ENCODE results near the gene IKZF5. TPM values are rescaled to one million over a fixed set of nuclear protein-coding genes. Genes with fewer than 3 reads are reported as not detected.

The IKZF5 gene
- total RNA-seq, 1 experiment from 2014 or later: 12.5 TPM

DNA sequence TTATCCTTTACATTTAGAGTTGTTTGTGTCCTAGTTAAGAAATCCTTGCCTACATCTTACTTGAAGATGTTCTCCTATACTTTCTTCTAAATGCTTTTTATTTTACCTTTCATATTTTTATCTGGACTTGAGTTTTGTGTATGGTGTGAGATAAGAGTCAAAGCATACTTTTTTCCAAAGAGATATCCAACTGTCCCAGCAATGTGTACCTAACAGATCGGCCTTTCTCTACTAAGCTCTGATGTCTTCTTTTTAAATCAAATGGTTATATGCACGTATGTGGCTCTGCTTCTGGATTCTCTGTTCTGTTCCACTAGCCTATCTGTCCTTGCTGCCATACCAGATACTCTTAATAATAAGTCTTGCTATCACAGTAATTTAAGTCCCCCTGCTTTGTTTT, 7.2 kb downstream of the IKZF5 start:
- no peak overlapping the region for H3K14ac ChIP-seq (ENCODE audit: insufficient read depth, low read length)
- H2AK5ac ChIP-seq (ENCODE audit: insufficient read length, low read length): no peak overlapping the region
- H3K56ac ChIP-seq (ENCODE audit: insufficient read length, low read depth, low read length): no peak overlapping the region
- H4K20me1 ChIP-seq (ENCODE audit: control insufficient read depth, insufficient read depth, insufficient read length): no peaks in the 10 kb centered on the region
- Mint-ChIP-seq H3K27ac (no peak overlapping the region), H3K4me3 (no peak overlapping the region), H3K36me3 (ENCODE audit: insufficient read depth in 1 of 3, low read depth in 3 of 3) (peaks cover 3 to 11% (median 8%) of the 10 kb centered on the region in 3 experiments; a peak in 5 of 7 replicates), H3K4me1 (peaks cover 4 to 11% of the 10 kb centered on the region in 2 experiments), H3K9me3 (no peaks in the 10 kb centered on the region), H3K27me3 (ENCODE audit: low read depth) (no peaks in the 10 kb centered on the region)
- TF ChIP-seq, protein P1, sequence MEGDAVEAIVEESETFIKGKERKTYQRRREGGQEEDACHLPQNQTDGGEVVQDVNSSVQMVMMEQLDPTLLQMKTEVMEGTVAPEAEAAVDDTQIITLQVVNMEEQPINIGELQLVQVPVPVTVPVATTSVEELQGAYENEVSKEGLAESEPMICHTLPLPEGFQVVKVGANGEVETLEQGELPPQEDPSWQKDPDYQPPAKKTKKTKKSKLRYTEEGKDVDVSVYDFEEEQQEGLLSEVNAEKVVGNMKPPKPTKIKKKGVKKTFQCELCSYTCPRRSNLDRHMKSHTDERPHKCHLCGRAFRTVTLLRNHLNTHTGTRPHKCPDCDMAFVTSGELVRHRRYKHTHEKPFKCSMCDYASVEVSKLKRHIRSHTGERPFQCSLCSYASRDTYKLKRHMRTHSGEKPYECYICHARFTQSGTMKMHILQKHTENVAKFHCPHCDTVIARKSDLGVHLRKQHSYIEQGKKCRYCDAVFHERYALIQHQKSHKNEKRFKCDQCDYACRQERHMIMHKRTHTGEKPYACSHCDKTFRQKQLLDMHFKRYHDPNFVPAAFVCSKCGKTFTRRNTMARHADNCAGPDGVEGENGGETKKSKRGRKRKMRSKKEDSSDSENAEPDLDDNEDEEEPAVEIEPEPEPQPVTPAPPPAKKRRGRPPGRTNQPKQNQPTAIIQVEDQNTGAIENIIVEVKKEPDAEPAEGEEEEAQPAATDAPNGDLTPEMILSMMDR (conservative IDR thresholded peaks at IDR 0.05): no peak
- H4K5ac ChIP-seq (ENCODE audit: insufficient read length, low read depth, low read length): no peak overlapping the region
- no peak overlapping the region for H3K4me2 ChIP-seq (ENCODE audit: insufficient read depth, insufficient read length, low read length)
- no peak overlapping the region for H3K4ac ChIP-seq (ENCODE audit: low read depth, low read length)
- H3K18ac ChIP-seq (ENCODE audit: insufficient read length, low read depth, low read length): no peak overlapping the region
- H2BK20ac ChIP-seq (ENCODE audit: low read depth, low read length, poor library complexity, severe bottlenecking): no peak overlapping the region
- no peak overlapping the region for H3K9ac ChIP-seq (ENCODE audit: extremely low read depth, insufficient read length, low read length)
- H2BK5ac ChIP-seq (ENCODE audit: insufficient read length, low read length): no peak overlapping the region
- H2BK120ac ChIP-seq (ENCODE audit: low read depth, low read length, poor library complexity, severe bottlenecking): no peak overlapping the region
- peaks cover 3% of the 10 kb centered on the region; the same call in 1 of the 2 replicates for H3K79me2 ChIP-seq (ENCODE audit: insufficient read depth, low read length)
- H2BK12ac ChIP-seq (ENCODE audit: insufficient read length, low read depth, low read length): no peak overlapping the region
- H3K23me2 ChIP-seq (ENCODE audit: insufficient read length, low read depth, low read length, poor library complexity, severe bottlenecking): no peaks in the 10 kb centered on the region
- no peak overlapping the region for H3K27ac ChIP-seq (ENCODE audit: insufficient read length, low read depth, low read length)
- H3K79me1 ChIP-seq (ENCODE audit: insufficient read depth, low read depth, low read length, poor library complexity, severe bottlenecking): no peaks in the 10 kb centered on the region
- no peak overlapping the region for H4K91ac ChIP-seq (ENCODE audit: insufficient read length, low read depth, low read length)
- H3K4me1 ChIP-seq (ENCODE audit: insufficient read depth, low read length): no peaks in the 10 kb centered on the region
- no CpG with 5 or more reads among the region's 2 CpGs for WGBS (ENCODE audit: extremely low coverage, insufficient read length, low lambda C conversion rate)
- DNase-seq: no peak
- H3K27me3 ChIP-seq (ENCODE audit: insufficient read depth, low read length): no peaks in the 10 kb centered on the region; the same call in 1 of the 2 replicates
- H2AFZ ChIP-seq (ENCODE audit: low read length): no peak overlapping the region
- no peak overlapping the region for H3K23ac ChIP-seq (ENCODE audit: insufficient read length, low read depth, low read length)
- H3T11ph ChIP-seq (ENCODE audit: low read length): no peak overlapping the region
- no peak overlapping the region for H4K8ac ChIP-seq (replicated peaks; ENCODE audit: insufficient read length, low read depth, low read length)
- no peaks in the 10 kb centered on the region for H3K9me3 ChIP-seq (ENCODE audit: control insufficient read depth, low read depth, low read length)
- H2BK15ac ChIP-seq (ENCODE audit: low read depth, low read length): no peak overlapping the region

Measured in H9 (cell line).